ENCODE results near the gene PACSIN1.

PACSIN1 gene, protein sequence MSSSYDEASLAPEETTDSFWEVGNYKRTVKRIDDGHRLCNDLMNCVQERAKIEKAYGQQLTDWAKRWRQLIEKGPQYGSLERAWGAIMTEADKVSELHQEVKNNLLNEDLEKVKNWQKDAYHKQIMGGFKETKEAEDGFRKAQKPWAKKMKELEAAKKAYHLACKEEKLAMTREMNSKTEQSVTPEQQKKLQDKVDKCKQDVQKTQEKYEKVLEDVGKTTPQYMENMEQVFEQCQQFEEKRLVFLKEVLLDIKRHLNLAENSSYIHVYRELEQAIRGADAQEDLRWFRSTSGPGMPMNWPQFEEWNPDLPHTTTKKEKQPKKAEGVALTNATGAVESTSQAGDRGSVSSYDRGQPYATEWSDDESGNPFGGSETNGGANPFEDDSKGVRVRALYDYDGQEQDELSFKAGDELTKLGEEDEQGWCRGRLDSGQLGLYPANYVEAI

DNA sequence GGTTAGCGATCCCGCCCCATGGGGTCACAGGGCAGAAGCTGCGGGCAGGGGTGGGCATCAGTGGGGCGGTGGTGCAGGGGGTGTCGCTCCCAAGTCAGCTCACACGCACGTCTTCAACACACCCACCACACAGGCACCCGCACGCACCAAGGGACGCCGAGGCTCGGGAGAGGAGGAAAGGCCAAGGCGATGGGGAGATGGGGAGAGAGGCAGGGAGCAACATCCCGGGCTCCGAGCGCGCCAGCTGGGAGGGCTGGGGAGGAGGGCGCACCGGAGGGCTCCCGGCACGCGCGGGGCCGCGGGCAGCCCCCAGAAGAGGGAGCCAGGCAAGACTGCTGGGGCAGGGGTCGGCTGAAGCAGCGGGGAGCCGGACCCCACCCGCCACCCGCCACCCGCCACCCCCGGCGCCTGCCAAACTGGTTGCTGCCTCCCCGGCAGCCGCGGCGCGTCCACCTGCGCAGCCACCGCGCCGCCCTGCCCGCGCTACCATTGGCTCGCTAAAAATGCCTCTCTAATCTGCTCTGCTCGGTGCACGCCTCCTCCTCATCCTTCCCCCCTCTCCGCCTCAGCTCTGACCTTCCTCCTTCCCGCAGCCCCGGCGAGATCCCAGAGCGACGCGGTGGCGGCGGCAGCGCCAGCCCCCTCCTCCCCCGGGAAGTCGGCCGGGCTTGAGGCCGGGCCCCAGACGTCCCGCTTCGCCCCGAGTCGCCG, at the start of gene PACSIN1:
Gene PACSIN1, plus strand, starts transcription at position 546 of the 711 bp plus-strand sequence. CDS start 60,230 bp downstream, outside the sequence.
- peak; percentile 32 for DNase-seq

GRCh38 chr6:34416877-34417371, 49.0 kb upstream of the PACSIN1 start:
- no peak for DNase-seq

- no peak for DNase-seq
Observed at GRCh38 chr6:34418367-34418766, 47.5 kb upstream of the PACSIN1 start.

GRCh38 chr6:34423254-34423653, 42.6 kb upstream of the PACSIN1 start:
- DNase-seq = no peak

DNA sequence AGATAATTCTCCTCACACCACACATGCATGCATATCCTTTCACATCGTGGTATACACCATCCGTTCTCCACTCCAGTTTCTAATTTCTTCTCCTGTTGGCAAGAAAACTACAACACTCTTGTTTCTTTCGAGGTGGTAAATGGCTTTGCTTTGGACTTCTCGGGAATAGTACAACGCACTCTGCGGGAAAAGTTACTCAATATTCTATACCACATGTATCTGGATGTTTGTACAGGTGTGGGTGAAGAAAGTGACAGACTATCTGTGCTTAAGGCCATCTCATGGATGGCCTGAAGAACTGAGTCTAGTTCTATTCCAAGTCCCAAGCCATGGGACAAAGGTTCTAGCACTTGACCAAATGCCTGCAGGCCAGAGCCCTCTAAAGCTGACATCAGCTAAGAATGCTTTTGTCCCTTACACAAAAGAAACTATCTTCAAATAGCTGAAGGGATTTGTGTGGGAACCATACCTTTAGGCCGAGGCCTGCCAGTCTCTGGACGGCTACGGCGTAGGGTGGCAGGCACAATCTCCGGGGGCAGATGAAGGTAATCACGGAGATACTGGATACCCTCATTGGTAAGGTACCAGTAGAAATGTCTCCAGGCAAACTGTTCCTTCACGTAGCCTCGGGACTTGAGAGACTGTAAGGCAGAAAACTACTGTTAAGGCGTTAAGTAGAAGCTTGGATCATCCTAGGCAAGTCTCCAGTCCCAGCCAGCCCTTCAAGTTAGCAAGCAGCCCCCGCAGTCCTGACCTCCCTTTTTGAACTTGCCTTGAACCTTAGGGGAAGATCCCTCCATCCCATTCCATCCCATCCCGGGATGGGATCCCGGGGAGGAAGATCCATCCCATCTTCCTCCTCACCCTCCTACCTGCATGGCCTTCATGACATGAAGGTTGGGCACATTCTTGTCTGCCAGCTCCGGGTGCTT, 41.4 kb upstream of the PACSIN1 start:
- no peak for DNase-seq

- no peak for DNase-seq
Observed at GRCh38 chr6:34425132-34425497, 40.8 kb upstream of the PACSIN1 start.

- DNase-seq = peak; percentile 92
Observed at GRCh38 chr6:34425498-34426410, 40.1 kb upstream of the PACSIN1 start, which contains the start of gene RPS10. Gene RPS10 (minus strand): TSS chr6:34426069. CDS start chr6:34425221, 848 bp downstream.

- no peak for DNase-seq
Observed at GRCh38 chr6:34435916-34436315, 30.0 kb upstream of the PACSIN1 start.

DNA sequence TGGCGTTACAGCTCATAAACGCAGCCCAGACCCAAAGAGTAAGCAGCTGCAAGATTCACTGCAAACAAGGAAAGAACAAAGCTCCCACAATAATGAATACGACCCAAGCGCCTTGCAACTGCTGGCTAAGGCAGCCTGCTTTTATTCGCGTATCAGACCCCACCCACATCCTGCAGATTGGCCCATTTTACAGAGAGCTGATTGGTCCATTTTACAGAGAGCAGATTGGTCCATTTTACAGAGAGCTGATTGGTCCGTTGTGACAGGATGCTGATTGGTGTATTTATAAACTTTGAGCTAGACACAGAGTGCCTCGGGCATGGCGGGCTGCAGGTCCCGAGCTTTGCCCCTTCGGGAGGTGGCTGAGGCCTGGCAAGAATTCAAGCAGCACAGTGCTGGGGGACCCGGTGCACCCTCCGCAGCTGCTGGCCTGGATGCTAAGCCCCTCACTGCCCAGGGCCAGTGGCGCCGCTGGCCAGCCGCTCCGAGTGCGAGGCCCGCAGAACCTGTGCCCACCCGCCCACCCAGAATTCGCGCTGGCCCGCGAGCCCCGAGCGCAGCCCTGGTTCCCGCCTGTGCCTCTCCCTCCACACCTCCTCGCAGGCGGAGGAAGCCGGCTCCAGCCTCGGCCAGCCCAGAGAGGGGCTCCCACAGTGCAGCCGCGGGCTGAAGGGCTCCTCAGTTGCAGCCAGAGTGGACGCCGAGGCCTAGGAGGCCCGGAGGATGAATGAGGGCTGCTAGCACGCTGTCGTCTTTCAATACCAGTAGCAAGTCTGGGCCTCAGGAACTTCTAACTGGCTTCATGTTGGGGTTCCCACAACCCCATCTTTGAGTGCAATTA, 28.9 kb upstream of the PACSIN1 start:
- no peak for DNase-seq

- DNase-seq = no peak
Observed at GRCh38 chr6:34437644-34437970, 28.3 kb upstream of the PACSIN1 start.

DNA sequence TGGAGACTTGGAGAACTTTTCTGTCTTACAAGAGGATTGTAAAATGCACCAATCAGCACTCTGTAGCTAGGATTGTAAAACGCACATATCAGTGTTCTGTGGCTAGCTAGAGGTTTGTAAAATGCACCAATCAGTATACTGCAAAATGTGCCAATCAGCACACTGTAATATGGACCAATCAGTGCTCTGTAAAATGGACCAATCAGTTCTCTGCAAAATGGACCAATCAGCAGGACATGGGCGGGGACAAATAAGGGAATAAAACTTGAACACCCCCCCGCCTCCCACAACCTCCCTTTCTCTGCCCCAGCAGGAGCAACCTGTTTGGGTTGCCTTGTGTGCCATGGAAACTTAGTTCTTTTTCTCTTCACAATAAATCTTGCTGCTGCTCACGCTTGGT, 27.2 kb upstream of the PACSIN1 start:
- no peak for DNase-seq

- DNase-seq = no peak
Observed at GRCh38 chr6:34439442-34439841, 26.4 kb upstream of the PACSIN1 start.

- DNase-seq = no peak
Observed at GRCh38 chr6:34441526-34441925, 24.4 kb upstream of the PACSIN1 start.

- DNase-seq = no peak
Observed at GRCh38 chr6:34445313-34445860, 20.5 kb upstream of the PACSIN1 start.

DNA sequence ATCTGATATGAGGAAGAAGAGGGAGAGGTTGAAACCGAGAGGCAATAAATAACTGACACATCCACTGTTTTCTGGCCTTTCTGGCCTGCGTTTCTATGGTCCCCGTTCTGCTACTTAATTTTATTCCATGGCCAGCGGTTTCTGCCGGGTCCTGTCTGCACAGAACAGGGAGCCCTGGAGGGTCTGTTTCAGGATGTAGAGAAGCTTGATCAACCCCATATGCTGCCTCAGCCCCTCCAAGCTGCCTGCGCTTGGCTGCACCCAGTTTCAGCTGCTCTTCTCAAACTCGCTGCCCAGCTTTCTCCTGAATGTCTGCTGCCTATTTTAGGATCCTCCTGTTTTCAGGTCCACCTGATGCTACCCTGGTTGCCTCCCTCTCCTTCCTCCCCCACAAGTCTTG, 18.5 kb upstream of the PACSIN1 start:
- no peak for DNase-seq

GRCh38 chr6:34447910-34448309, 18.0 kb upstream of the PACSIN1 start:
- no peak for DNase-seq

DNA sequence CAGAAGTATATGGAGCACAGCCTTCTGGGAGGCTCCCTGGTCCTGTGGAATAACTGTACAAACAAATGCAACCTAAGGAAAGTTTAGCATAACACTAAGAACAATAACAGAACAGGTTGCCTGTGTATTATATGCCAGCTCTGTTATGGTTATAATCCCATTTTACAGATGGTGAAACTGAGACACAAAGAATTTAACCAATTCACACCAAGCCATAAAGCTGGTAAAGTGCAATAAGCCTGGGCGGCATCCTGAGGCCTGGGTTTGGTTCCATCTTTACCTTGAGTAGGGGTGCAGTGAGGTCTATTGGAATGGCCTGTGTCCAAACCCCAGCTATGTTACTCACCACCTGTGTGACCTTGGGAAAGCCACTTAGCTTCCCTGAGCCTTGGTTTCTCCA, 14.7 kb upstream of the PACSIN1 start:
- no peak for DNase-seq

DNA sequence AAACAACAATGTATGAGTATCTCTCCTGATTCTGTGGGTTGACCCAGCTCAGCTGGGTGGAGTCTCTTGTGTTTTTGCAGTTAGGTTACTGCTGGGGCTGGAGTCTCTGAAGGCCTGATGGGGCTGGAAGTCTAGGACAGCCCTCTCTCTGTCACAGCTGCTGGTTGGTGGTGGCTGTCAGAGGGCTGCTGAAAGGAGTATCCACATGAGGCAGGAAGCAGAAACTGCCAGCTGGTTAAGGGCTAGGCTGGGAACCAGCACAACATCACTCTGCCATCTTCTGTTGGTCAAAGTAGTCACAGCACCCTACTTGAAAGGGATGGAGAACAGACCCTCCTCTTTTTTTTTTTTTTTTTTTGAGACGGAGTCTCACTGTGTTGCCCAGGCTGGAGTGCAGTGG, 10.0 kb upstream of the PACSIN1 start:
- DNase-seq = no peak

DNA sequence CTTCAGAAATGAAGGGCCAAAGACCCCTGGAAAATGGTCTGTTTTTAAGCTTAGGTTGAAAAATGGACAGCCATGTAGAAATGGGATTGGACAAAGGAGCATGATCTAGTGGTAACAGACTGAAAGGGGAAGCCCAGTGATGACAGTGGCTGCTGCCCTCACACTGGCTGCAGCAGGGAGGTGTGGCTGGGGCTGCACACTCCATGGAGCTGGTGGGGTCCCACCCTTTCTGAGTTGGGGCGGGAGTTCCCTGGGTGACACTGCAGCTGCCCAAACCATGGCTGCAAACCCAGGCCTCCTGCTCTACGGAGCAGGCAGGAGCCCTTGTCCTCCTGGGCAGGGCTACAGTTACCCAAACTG, 8.5 kb upstream of the PACSIN1 start:
- DNase-seq = no peak
